B cell (primary cell): ENCODE measurements around the gene IDH2. TPM values are rescaled to one million over a fixed set of nuclear protein-coding genes. Genes with fewer than 3 reads are reported as not detected.
A peak's percentile ranks its signal among the peaks of the same experiment; 100 is the strongest.

ENCODE experiments used
- ATAC-seq: fragments of 200-7000 bp; cut with Tn5 transposase; one replicate; pipeline ENCODE4 v1.10.0; 2021; ENCODE audit warnings: low read depth, mild to moderate bottlenecking, moderate number of reproducible peaks, moderate library complexity
- CTCF ChIA-PET: fragments of 350-600 bp; sonication (Branson Sonifier 250); formaldehyde crosslinking; loops from one replicate; lab custom pipeline; 2021; ENCODE audit warnings: antibody characterized with exemption, inconsistent platforms; lab: Charles Lee
- POLR2A ChIA-PET: fragments of 350-600 bp; sonication (Branson Sonifier 250); formaldehyde crosslinking; loops from one replicate; lab custom pipeline; 2021; ENCODE audit warnings: antibody characterized with exemption; lab: Charles Lee
- DNase-seq: peaks from one replicate; pipeline ENCODE4 v3.0.0; 2013
- H2AFZ ChIP-seq: 2 replicates; pipeline ENCODE4 v1.6.1; 2012; ENCODE audit warnings: mild to moderate bottlenecking, low read depth, low read length; ENCODE audit not compliant: insufficient read depth, poor library complexity, severe bottlenecking
- H3K27ac ChIP-seq, 2 donors: 1 replicate in 1 of 2; 2 replicates in 1 of 2; pipeline ENCODE4 v1.5.1; 2012 to 2013; ENCODE audit warnings: low read length in 2 of 2, mild to moderate bottlenecking in 2 of 2, moderate library complexity in 1 of 2
- H3K27me3 ChIP-seq, 4 experiments: fragments of 200-600 bp in 1 of 4; sonication (generic) in 1 of 4; replicated peaks in 1 of 4; 1 replicate in 2 of 4; 2 replicates in 2 of 4; pipeline versions ENCODE4 v1.6.1 to v1.7.0; 2013 to 2016; ENCODE audit warnings: low read length in 3 of 4, mild to moderate bottlenecking in 2 of 4, mixed read lengths in 1 of 4, moderate library complexity in 1 of 4; ENCODE audit not compliant: insufficient read depth in 4 of 4, control insufficient read depth in 3 of 4; ENCODE audit errors: control extremely low read depth in 1 of 4
- H3K36me3 ChIP-seq, 2 experiments: replicated peaks in 1 of 2; 1 replicate in 1 of 2; 2 replicates in 1 of 2; pipeline versions ENCODE4 v1.6.1 to v1.7.1; 2013; ENCODE audit warnings: low read length in 1 of 2; ENCODE audit not compliant: insufficient read depth in 2 of 2, control insufficient read depth in 1 of 2; ENCODE audit errors: control extremely low read depth in 1 of 2, extremely low read depth in 1 of 2
- H3K4me1 ChIP-seq, 2 donors: fragments of 200-600 bp in 1 of 2; sonication (generic) in 1 of 2; 1 replicate in 1 of 2; 2 replicates in 1 of 2; pipeline versions ENCODE4 v1.5.1 to v1.6.1; 2013 to 2017; ENCODE audit warnings: low read length in 2 of 2; ENCODE audit not compliant: control insufficient read depth in 2 of 2, insufficient read depth in 2 of 2
- H3K4me2 ChIP-seq: replicated peaks from 2 replicates; pipeline ENCODE3; 2012; ENCODE audit warnings: mild to moderate bottlenecking, low read depth, low read length; ENCODE audit not compliant: poor library complexity, severe bottlenecking
- H3K4me3 ChIP-seq, 5 experiments: fragments of 200-600 bp in 1 of 5; sonication (generic) in 1 of 5; 1 replicate in 3 of 5; 2 replicates in 2 of 5; pipeline versions ENCODE4 v1.5.1 to v1.7.0; 2011 to 2016; ENCODE audit warnings: low read length in 4 of 5, mild to moderate bottlenecking in 4 of 5, low read depth in 2 of 5, control low read depth in 1 of 5, moderate library complexity in 1 of 5; ENCODE audit not compliant: insufficient read depth in 1 of 5; ENCODE audit errors: control extremely low read depth in 1 of 5, extremely low read depth in 1 of 5
- H3K79me2 ChIP-seq: fragments of 200-600 bp; sonication (generic); one replicate; pipeline ENCODE4 v1.6.0; 2016; ENCODE audit warnings: low read length; ENCODE audit not compliant: control insufficient read depth, insufficient read depth
- H3K9ac ChIP-seq: fragments of 200-600 bp; sonication (generic); 2 replicates; pipeline ENCODE4 v1.6.1; 2017; ENCODE audit warnings: mild to moderate bottlenecking, low read length, moderate library complexity
- H3K9me3 ChIP-seq, 3 donors: one replicate each; pipeline versions ENCODE4 v1.6.1 to v1.7.1; 2013; ENCODE audit warnings: low read length in 2 of 3; ENCODE audit not compliant: control insufficient read depth in 2 of 3, insufficient read depth in 1 of 3; ENCODE audit errors: control extremely low read depth in 1 of 3
- H4K20me1 ChIP-seq: 2 replicates; pipeline ENCODE4 v1.6.0; 2012; ENCODE audit warnings: mild to moderate bottlenecking, low read length; ENCODE audit not compliant: insufficient read depth, control insufficient read depth, poor library complexity, severe bottlenecking
- H3K27ac Mint-ChIP-seq: one replicate; pipeline ENCODE4 v1.8.0; 2021; ENCODE audit warnings: mixed read lengths
- H3K27me3 Mint-ChIP-seq: one replicate; pipeline ENCODE4 v1.8.0; 2021; ENCODE audit warnings: mixed read lengths
- H3K4me1 Mint-ChIP-seq: one replicate; pipeline ENCODE4 v1.8.0; 2021; ENCODE audit warnings: mixed read lengths
- H3K4me3 Mint-ChIP-seq: one replicate; pipeline ENCODE4 v1.8.0; 2021; ENCODE audit warnings: mixed read lengths
- H3K9me3 Mint-ChIP-seq: one replicate; pipeline ENCODE4 v1.8.0; 2022; ENCODE audit warnings: mixed read lengths; ENCODE audit not compliant: insufficient read depth
- EZH2 ChIP-seq: IDR thresholded peaks from 2 replicates; pipeline ENCODE4 v1.6.1; 2012; ENCODE audit warnings: borderline replicate concordance, low read depth, mild to moderate bottlenecking, moderate library complexity, low read length; ENCODE audit not compliant: insufficient read depth, poor library complexity, severe bottlenecking
- WGBS: methylation state at CpG from one replicate; pipeline ENCODE4 v1.1.5; 2013; ENCODE audit warnings: missing lambda C conversion rate; ENCODE audit not compliant: insufficient coverage; 5-methylcytosine and 5-hydroxymethylcytosine counted together
- intact Hi-C: fragments of 100-400 bp; cut with micrococcal nuclease; formaldehyde crosslinking; loops from one replicate; pipeline ENCODE4 v1.10.0; 2022
- polyA plus RNA-seq: library from polyadenylated mRNA; depleted of rRNA; stranded (reverse); fragments of >200 nt; gene quantifications from 2 replicates; pipeline ENCODE4 v1.2.3, GENCODE V29; 2012
- total RNA-seq, 2 donors: library from RNA; stranded (reverse); fragments of 120-200 nt in 1 of 2; gene quantifications; 1 replicate in 1 of 2; 2 replicates in 1 of 2; pipeline versions ENCODE4 v1.2.3 to v1.2.4, GENCODE V29; 2013 to 2022
- TF ChIP-seq, protein P1 (sequence below): fragments of 200-600 bp; IDR thresholded peaks from one replicate; pipeline ENCODE4 v1.8.0; 2022; ENCODE audit warnings: antibody characterized with exemption, mild to moderate bottlenecking

IDH2 gene
- total and polyA plus RNA-seq, 2 donors (not counting 1 experiment from before 2014, with no cell fraction given) = 30.7 to 35.8 TPM

DNA sequence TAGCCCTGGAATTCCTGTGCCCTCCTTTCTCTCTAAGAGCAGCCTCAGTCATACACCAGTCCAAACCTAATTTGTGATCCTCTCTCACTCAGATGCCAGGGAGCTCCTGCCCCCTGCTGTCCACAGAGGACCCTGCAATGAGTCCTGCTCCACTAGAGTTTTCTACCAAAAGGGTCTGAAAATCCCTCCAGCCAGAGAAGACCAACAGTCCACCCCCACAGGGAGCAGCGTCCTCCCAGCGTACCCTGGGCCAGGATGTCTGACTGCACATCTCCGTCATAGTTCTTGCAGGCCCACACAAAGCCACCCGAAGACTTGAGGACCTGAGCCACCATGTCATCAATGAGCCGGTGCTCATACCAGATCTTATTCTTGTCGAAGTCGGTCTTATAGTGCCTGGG, 15.4 kb downstream of the IDH2 start:
- Histone ChIP-seq H4K20me1 (peaks cover 17% of the 10 kb centered on the region), H3K4me2 (no peak overlapping the region), H2AFZ (no peak overlapping the region), H3K27me3 (no peaks in the 10 kb centered on the region), H3K27ac (no peak overlapping the region), H3K79me2 (peaks cover 22% of the 10 kb centered on the region), H3K4me1 (no peaks in the 10 kb centered on the region), H3K4me3 (no peak overlapping the region), H3K9me3 (no peaks in the 10 kb centered on the region), H3K9ac (no peak overlapping the region), H3K36me3 (peaks cover 0 to 72% of the 10 kb centered on the region in 2 experiments)
- Mint-ChIP-seq H3K27ac (peak overlapping the region; percentile 46), H3K4me1 (peaks cover 14% of the 10 kb centered on the region), H3K9me3 (no peaks in the 10 kb centered on the region), H3K27me3 (no peaks in the 10 kb centered on the region), H3K4me3 (no peak overlapping the region)
- ATAC-seq = peak; percentile 73
- ChIA-PET POLR2A (interaction anchor here (0.7 to 1.4 kb wide), 2 partner anchors 15 to 188 kb away, joined by 3 to 5 read pairs; partner anchors contain the start of gene IDH2), CTCF (interaction anchor here (0.5 to 8.7 kb wide), 14 partner anchors 13 to 439 kb away, joined by 3 to 101 read pairs (median 5); partner anchors contain the start of genes AP3S2 and MESP1)
- WGBS = 83% methylated on average over 7 of the region's 7 CpGs
- no peak for TF ChIP-seq EZH2
- TF ChIP-seq, protein P1, sequence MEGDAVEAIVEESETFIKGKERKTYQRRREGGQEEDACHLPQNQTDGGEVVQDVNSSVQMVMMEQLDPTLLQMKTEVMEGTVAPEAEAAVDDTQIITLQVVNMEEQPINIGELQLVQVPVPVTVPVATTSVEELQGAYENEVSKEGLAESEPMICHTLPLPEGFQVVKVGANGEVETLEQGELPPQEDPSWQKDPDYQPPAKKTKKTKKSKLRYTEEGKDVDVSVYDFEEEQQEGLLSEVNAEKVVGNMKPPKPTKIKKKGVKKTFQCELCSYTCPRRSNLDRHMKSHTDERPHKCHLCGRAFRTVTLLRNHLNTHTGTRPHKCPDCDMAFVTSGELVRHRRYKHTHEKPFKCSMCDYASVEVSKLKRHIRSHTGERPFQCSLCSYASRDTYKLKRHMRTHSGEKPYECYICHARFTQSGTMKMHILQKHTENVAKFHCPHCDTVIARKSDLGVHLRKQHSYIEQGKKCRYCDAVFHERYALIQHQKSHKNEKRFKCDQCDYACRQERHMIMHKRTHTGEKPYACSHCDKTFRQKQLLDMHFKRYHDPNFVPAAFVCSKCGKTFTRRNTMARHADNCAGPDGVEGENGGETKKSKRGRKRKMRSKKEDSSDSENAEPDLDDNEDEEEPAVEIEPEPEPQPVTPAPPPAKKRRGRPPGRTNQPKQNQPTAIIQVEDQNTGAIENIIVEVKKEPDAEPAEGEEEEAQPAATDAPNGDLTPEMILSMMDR = peak; percentile 71
- peak; percentile 63 for DNase-seq
- intact Hi-C loops = loop anchor here (1.0 kb wide), 3 partner anchors 189 to 347 kb away; no protein-coding TSS in a partner anchor

DNA sequence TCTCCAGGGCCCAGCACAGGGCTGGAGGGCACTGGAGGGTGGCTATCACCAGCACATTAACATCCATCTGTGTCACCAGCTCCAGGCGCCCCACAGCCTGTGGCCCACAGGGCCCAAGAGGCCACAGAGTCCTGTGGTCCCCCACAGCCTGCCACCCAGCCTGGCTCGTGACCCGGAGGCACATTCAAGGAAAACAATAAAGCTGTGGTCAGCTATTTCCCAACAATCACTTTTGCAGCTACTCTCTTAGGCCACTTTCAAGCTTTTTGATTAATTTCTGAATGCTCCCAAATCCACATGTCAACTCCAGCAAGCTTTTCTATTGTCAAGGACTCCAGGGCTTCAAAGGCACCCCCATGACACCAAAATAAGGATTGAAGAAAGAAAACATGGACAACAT, 16.7 kb downstream of the IDH2 start:
- no peaks in the 10 kb centered on the region for H3K27me3 ChIP-seq
- no peaks in the 10 kb centered on the region for H3K4me1 ChIP-seq
- peaks cover 9% of the 10 kb centered on the region for H3K79me2 ChIP-seq
- no peak overlapping the region for H3K4me3 ChIP-seq
- H3K4me2 ChIP-seq = no peak overlapping the region
- H3K4me1 Mint-ChIP-seq = peaks cover 14% of the 10 kb centered on the region
- H3K27me3 Mint-ChIP-seq = no peaks in the 10 kb centered on the region
- DNase-seq = no peak
- H3K36me3 ChIP-seq = peaks cover 0 to 74% of the 10 kb centered on the region in 2 experiments
- H3K9me3 Mint-ChIP-seq = no peaks in the 10 kb centered on the region
- peaks cover 6% of the 10 kb centered on the region for H4K20me1 ChIP-seq
- no peak for TF ChIP-seq EZH2
- TF ChIP-seq, protein P1 = no peak
- no peak overlapping the region for H3K27ac Mint-ChIP-seq
- H3K4me3 Mint-ChIP-seq = no peak overlapping the region
- H2AFZ ChIP-seq = no peak overlapping the region
- ChIA-PET CTCF (interaction anchor here (0.6 to 8.7 kb wide), 17 partner anchors 10 to 349 kb away, joined by 3 to 101 read pairs (median 4); no protein-coding TSS in a partner anchor), POLR2A (interaction anchor here (0.6 to 1.4 kb wide), 2 partner anchors 22 to 186 kb away, joined by 3 to 5 read pairs; no protein-coding TSS in a partner anchor)
- ATAC-seq = no peak
- no peaks in the 10 kb centered on the region for H3K9me3 ChIP-seq
- no peak overlapping the region for H3K9ac ChIP-seq
- intact Hi-C loops = no loop called here
- 87% methylated on average over 3 of the region's 3 CpGs for WGBS
- no peak overlapping the region for H3K27ac ChIP-seq
